GM18909 (cell line): ENCODE results near the gene DEFB132.

Experiments used
- ATAC-seq: cut with Tn5 transposase; IDR thresholded peaks from one replicate; pipeline ENCODE4 v1.9.1; 2021; ENCODE audit warnings: mild to moderate bottlenecking; ENCODE audit not compliant: unreplicated experiment, poor library complexity

DEFB132 gene

GRCh38 chr20:295804-296203 lies 38.3 kb downstream of the DEFB132 start:
- ATAC-seq = no peak

DNA sequence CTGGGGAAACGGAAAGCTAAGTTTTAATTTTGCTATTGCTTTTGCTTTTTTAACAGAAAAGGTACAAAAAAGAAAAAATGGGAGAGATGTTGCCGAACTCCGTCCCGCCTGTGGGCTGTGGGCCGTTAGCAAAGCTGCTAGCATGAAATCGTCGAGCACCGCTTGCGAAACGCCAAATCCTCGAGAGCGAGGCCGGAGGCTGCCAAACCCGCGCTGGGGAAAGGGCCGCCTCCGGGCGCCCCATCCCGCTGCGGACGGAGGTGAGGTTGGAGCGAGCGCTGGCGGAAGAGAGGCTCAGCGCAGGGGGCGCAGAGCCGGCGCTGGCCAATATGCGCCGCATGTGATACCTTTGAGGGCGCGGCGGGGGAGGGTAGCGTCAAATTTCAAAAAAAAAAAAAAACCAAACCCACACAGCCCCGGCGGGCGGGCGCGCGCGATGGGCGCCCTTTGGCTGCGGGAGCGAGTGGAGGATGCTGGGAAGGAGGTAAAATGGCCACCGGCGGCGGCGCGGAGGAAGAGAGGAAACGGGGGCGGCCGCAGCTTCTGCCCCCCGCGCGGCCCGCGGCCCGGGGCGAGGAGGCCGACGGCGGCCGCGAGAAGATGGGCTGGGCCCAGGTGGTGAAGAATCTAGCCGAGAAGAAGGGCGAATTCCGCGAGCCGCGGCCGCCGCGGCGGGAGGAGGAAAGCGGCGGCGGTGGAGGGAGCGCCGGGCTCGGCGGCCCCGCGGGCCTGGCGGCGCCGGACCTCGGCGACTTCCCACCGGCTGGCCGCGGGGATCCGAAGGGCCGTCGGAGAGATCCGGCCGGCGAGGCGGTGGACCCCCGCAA lies 39.8 kb downstream of the DEFB132 start, which contains the start of gene ZCCHC3:
Gene ZCCHC3 (plus strand): TSS at position 473 of the 827 bp plus-strand sequence. CDS start 17 bp downstream, at position 490.
- ATAC-seq = peak; percentile 82

DNA sequence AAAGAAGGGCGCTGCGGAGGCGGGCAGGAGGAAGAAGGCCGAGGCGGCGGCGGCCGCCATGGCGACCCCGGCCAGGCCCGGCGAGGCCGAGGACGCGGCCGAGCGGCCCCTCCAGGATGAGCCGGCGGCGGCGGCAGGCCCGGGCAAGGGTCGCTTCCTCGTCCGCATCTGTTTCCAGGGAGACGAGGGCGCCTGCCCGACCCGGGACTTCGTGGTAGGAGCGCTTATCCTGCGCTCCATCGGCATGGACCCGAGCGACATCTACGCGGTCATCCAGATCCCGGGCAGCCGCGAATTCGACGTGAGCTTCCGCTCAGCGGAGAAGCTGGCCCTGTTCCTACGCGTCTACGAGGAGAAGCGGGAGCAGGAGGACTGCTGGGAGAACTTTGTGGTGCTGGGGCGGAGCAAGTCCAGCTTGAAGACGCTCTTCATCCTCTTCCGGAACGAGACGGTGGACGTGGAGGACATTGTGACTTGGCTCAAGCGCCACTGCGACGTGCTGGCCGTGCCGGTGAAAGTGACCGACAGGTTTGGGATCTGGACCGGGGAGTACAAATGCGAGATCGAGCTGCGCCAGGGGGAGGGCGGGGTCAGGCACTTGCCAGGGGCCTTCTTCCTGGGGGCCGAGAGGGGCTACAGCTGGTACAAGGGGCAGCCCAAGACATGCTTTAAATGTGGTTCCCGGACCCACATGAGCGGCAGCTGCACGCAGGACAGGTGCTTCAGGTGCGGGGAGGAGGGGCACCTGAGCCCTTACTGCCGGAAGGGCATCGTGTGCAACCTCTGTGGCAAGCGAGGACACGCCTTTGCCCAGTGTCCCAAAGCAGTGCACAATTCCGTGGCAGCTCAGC lies 40.6 kb downstream of the DEFB132 start:
- ATAC-seq = peak; percentile 31

DNA sequence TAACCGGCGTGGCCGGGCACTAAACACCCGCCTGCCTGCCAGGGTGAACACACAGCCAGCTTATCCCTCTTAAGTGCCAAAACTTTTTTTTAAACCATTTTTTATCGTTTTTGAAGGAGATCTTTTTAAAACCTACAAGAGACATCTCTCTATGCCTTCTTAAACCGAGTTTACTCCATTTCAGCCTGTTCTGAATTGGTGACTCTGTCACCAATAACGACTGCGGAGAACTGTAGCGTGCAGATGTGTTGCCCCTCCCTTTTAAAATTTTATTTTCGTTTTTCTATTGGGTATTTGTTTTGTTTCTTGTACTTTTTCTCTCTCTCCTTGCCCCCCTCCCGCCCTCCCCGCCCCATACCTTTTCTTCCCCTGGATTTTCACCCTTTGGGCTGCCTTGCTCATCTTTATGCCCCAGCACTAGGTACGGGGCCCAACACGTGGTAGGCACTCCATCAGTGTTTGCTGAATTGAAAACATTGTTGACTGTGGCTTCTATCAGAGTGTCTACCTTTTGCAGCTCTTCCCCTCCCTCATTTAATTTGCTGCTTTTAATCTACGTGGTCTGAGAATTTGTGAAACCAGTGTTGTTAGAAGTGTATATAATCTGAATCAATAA lies 41.4 kb downstream of the DEFB132 start:
- no peak for ATAC-seq

DNA sequence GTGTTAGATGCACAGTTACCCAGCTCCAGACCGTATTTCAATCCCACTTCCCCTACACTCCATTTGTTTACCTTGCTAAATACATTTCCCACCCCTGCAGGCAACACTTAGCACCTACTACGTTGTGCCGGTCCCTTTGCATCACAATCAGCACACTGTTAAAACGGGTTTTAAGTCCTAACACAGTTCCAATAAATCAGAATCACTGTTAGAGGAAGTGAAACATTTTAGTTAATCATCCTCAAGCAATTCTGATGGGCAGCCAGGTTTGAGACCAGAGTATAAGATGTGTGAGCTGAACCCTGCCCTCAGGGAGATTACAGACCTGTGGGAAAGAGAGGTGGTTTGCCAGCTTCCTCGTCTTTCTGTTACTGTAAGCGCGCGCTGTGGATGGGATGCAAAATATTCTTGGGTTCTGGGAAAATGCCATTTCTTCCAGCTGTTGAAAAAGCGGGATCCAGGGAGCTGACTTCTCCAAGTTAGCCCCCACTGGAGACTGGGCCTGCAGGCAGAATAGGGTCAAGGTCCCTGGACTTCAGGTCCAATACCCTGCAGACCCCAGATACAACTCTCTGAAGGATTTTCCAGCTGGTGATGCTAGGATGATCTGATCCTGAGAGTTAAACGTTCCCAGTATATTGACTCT lies 42.9 kb downstream of the DEFB132 start:
- ATAC-seq = no peak

DNA sequence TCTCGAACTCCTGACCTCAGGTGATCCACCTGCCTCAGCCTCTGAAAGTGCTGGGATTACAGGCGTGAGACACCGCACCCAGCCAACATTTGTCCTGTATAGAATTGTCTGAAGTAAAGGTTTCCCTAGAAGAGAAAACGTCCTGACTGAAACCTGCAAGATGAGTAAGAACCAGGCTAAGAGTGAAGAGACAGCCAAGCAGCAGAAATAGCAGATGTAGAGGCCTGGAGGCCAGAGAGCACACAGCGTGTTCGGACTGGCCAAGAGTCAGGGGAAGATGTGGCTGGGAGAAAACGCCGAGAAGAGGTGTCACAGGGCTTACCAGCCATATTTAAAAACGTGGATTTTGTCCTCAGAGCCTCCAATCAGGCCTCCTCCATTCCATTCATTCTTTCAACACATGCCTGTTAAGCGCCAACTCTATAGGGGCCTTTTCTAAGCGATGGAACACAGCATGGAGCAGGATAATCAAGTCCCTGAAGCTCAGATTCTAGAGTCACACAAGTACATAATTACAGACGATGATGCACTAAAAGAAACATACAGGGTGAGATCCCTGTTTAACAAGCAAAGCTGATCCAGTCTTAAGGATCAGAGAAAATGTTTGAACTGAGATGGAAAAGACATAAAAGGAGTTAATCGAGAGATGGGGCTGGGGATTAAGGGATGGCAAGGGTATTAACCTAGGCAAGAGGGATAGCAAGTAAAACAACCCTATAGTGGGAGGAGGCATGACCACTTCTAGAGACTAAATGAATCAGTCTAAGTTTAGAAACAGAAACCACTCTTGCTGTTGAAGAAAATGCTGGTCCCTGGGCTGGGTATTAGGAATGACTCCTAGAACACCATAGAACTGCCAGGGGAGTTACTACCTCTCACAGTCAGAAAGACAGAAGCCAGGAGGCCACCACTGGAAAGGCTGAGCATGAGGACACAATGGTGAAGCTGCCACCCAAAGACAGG lies 44.6 kb downstream of the DEFB132 start:
- ATAC-seq = no peak

- no peak for ATAC-seq
Observed at GRCh38 chr20:305745-306144, 48.2 kb downstream of the DEFB132 start.

DNA sequence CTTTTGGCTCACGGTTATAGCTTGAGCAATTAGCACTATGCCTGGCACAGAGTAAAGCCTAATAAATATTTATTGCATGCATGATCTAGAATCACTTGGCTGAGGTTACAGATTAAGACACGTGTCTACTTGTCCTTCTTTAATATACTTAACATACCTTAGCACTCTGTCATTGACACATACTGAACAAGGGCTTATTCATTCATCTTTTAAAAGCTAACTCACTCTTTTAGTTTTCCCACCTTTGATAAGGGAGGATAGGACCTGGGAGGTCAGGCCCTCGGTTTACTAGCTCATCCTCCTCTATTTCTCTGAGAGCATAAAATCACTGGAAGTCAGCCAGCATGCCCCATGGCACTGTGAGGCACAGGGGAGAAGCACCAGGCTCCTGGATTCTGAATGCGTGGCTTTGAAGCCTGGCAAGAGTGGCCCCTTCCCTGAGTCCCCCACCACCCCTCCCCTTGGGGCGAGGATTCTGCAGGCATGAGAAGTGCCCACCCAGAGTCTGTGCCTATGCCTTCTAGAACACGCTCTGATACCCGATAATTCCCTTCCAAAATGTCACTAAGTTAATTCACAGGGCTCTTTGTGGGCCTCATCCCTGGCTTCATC lies 51.0 kb downstream of the DEFB132 start:
- ATAC-seq = no peak

DNA sequence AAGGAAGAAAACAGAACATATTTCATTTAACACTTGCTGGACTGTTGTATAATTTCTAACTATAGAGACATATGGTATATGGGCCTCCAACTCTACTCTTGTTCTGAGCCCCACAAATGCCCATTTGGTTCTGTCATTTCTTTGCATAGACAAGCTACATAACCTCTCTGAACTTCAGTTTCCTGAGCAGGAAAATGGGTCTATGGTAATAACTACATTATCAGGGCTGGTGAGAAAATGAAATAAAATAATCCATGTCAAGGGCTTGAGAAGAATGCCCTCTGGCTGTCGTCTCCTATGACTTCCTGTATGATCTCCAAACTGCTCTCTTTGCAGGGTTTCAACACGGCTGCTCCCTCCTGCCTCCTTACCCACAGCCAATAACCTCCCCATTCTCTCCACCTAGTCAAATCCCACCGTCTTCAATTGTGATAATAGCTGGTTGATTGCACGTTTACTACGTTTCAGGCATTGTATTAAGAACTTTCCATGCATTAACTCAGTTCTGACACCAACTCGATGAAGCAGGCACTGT lies 51.8 kb downstream of the DEFB132 start:
- ATAC-seq = no peak

DNA sequence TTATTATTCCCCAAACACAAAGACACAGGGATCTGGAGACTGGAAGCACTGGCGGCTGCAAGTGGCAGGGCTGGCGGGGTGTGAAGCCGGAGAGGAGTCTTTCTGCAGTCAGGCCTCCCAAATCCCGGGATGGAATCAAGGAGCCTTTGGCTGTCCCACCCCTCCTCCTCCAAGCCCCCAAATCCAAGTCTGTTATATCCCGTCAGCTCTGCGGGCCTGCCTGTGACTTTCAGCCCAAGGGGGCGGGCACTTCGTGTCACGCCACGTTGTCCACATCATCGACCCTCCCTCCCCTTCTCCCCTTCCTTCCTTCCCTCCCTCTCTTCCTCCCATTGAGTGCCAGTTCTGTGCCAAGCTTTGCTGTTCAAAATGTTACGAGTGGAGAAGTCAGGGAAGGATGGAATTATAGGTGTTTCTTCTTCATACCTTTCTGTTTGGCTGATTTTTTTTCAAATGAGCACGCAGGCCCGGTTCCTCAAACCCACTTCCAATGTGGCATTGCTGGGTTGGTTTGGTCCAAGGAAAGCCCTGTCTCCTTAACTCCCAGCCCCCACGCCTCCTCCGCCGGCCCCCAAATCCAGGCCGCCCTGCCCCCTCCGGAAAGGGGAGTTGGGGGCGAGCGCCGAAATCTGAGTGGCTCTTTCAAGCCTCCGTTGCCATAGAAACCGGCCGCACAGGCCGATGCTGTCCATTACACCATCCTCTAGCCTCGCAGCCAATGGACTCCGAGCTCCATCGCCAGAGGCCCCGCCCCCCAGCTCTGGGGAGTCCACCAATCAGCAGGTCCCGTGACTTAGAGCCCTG lies 52.5 kb downstream of the DEFB132 start:
- peak; percentile 93 for ATAC-seq

DNA sequence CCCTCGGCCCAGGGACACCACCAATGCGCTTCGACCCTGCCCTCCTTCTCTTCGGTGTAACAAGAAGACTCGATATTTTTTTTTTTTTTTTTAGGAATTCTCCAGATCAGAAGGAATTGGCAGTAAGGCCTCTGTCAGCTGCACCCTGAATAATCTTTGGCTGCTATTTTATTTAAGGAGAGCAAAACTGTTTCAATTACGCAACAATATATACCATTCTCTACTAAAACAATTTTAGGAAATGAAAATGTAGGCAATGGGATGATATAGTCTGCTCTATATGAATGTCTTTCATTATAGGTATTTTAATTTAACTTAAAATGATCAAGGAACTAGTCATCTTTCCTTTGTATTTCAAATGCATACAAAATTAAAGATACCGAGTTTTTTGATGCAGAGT lies 53.1 kb downstream of the DEFB132 start:
- no peak for ATAC-seq
